ENCODE measurements around the gene SLC38A2.

DNA sequence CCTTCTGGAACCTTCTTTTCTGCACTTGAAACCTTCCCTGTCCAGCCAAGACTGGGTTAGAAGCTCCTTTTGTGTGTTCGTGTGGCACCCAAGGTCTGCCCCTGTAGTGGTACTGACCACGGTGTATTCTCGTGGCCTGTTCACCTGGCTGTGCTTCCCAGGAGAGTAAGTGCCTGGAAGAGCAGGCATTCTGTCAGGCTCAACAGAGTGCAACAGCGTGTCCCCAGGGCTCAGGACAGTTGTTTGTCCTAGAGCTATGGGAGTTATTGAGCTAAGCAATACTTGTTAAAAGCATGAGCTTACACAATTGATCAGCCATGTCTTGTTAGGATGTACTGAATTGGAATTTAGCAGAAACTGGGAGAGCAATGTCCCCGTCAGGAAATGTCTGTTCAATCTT is 12.9 kb upstream of the SLC38A2 start:
- TF ChIP-seq, protein P1, sequence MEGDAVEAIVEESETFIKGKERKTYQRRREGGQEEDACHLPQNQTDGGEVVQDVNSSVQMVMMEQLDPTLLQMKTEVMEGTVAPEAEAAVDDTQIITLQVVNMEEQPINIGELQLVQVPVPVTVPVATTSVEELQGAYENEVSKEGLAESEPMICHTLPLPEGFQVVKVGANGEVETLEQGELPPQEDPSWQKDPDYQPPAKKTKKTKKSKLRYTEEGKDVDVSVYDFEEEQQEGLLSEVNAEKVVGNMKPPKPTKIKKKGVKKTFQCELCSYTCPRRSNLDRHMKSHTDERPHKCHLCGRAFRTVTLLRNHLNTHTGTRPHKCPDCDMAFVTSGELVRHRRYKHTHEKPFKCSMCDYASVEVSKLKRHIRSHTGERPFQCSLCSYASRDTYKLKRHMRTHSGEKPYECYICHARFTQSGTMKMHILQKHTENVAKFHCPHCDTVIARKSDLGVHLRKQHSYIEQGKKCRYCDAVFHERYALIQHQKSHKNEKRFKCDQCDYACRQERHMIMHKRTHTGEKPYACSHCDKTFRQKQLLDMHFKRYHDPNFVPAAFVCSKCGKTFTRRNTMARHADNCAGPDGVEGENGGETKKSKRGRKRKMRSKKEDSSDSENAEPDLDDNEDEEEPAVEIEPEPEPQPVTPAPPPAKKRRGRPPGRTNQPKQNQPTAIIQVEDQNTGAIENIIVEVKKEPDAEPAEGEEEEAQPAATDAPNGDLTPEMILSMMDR (IDR thresholded peaks at IDR 0.05; ENCODE audit: low read depth, low read length, poor library complexity, severe bottlenecking) = no peak
- no peak for TF ChIP-seq EZH2phosphoT487 (IDR thresholded peaks at IDR 0.05; ENCODE audit: borderline replicate concordance, low read length)

Data from DOHH2 (cell line).